Measurements from ENCODE around the gene ELAVL1. TPM values are rescaled to one million over a fixed set of nuclear protein-coding genes. Genes with fewer than 3 reads are reported as not detected.
A peak's percentile ranks its signal among the peaks of the same experiment; 100 is the strongest.

The ELAVL1 gene
- total and polyA plus RNA-seq, 2 of the 13 experiments (the other 11 are each of a cell fraction or from before 2014, with no cell fraction given), result 27.9 to 38.4 TPM

DNA sequence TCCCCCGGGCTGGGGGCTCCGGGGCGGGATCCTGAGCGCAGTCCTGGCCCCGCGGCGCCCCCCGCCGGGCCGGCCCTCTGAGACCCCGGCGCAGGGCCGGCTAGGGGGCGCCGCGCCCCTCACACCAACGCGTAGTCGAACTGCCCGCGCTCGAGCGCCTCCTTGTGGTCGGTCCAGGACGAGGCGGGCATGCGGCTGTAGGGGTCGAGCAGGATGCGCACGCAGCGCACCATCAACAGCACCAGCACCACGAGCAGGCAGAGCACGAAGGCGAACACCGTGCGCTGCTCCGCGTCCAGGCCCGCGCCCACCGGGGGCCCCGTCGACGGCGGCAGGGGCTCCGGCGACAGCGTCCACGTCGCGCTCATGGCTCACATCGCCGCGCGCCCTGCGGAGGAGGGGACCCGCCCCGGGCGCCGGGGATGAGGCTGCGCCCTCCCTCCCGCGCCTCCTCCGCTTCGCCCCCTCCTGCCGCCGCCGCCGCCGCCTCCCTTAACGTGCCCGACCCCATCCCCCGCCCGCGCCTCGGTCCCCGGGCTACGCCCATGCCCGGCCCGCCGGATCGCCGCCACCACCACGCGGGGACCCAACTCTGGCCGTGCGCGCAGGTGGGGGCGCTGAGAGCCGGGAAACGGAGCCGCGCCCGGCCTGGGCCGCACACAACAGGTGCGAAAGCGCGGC lies 80.1 kb downstream of the ELAVL1 start (continued):
- TF ChIP-seq MED1 (CRISPR knock-in tag; IDR thresholded peaks at IDR 0.05) (peak; percentile 47), KMT2A (CRISPR knock-in tag; IDR thresholded peaks at IDR 0.05) (0 out of 2 replicates have a peak, but pooled peaks have one; percentile 26), CREB1 (IDR thresholded peaks at IDR 0.05) (no peak), CREB1 (CRISPR knock-in tag; IDR thresholded peaks at IDR 0.05) (no peak), REL (CRISPR knock-in tag; conservative IDR thresholded peaks at IDR 0.05) (peak; percentile 67; the same call in 1 of the 2 replicates), ATAD3A (CRISPR knock-in tag; IDR thresholded peaks at IDR 0.05) (no peak), RXRB (CRISPR knock-in tag; IDR thresholded peaks at IDR 0.05; ENCODE audit: borderline replicate concordance) (peak; percentile 48; the same call in 1 of the 2 replicates), ZMAT3 (CRISPR knock-in tag; conservative IDR thresholded peaks at IDR 0.05) (peak; percentile 85), DNMT1 (CRISPR knock-in tag; IDR thresholded peaks at IDR 0.05) (peak; percentile 75; the same call in 1 of the 2 replicates), RBFOX2 (IDR thresholded peaks at IDR 0.05; ENCODE audit: low read depth, low read length) (no peak), FLYWCH1 (CRISPR knock-in tag; IDR thresholded peaks at IDR 0.05) (no peak), ZNF446 (CRISPR knock-in tag; IDR thresholded peaks at IDR 0.05) (peak; percentile 54; the same call in 1 of the 2 replicates), ZNF616 (CRISPR knock-in tag; IDR thresholded peaks at IDR 0.05; ENCODE audit: low read depth) (peak; percentile 91), NKX3-1 (CRISPR knock-in tag; IDR thresholded peaks at IDR 0.05) (peak; percentile 82), SOX5 (CRISPR knock-in tag; IDR thresholded peaks at IDR 0.05; ENCODE audit: borderline replicate concordance) (peak; percentile 42; the same call in 1 of the 2 replicates), AKAP8 (CRISPR knock-in tag; IDR thresholded peaks at IDR 0.05) (0 out of 2 replicates have a peak, but pooled peaks have one; percentile 47), ZNF121 (CRISPR knock-in tag; IDR thresholded peaks at IDR 0.05) (no peak), RXRA (CRISPR knock-in tag; IDR thresholded peaks at IDR 0.05) (peak; percentile 51; the same call in 1 of the 2 replicates), ELF1 (CRISPR knock-in tag; IDR thresholded peaks at IDR 0.05) (no peak), ZNF230 (CRISPR knock-in tag; IDR thresholded peaks at IDR 0.05) (peak; percentile 55; the same call in 1 of the 2 replicates)
- TF ChIP-seq, protein P1, sequence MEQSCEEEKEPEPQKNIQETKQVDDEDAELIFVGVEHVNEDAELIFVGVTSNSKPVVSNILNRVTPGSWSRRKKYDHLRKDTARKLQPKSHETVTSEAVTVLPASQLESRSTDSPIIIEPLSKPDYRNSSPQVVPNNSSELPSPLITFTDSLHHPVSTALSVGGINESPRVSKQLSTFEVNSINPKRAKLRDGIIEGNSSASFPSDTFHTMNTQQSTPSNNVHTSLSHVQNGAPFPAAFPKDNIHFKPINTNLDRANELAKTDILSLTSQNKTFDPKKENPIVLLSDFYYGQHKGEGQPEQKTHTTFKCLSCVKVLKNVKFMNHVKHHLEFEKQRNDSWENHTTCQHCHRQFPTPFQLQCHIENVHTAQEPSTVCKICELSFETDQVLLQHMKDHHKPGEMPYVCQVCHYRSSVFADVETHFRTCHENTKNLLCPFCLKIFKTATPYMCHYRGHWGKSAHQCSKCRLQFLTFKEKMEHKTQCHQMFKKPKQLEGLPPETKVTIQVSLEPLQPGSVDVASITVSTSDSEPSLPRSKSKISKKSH (CRISPR knock-in tag; IDR thresholded peaks at IDR 0.05; ENCODE audit: borderline replicate concordance), result no peak; the same call in 1 of the 2 replicates
- TF ChIP-seq, protein P2, sequence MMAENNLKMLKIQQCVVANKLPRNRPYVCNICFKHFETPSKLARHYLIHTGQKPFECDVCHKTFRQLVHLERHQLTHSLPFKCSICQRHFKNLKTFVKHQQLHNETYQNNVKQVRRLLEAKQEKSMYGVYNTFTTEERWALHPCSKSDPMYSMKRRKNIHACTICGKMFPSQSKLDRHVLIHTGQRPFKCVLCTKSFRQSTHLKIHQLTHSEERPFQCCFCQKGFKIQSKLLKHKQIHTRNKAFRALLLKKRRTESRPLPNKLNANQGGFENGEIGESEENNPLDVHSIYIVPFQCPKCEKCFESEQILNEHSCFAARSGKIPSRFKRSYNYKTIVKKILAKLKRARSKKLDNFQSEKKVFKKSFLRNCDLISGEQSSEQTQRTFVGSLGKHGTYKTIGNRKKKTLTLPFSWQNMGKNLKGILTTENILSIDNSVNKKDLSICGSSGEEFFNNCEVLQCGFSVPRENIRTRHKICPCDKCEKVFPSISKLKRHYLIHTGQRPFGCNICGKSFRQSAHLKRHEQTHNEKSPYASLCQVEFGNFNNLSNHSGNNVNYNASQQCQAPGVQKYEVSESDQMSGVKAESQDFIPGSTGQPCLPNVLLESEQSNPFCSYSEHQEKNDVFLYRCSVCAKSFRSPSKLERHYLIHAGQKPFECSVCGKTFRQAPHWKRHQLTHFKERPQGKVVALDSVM (CRISPR knock-in tag; IDR thresholded peaks at IDR 0.05), result peak; percentile 36; the same call in 1 of the 2 replicates
- TF ChIP-seq, protein P3, sequence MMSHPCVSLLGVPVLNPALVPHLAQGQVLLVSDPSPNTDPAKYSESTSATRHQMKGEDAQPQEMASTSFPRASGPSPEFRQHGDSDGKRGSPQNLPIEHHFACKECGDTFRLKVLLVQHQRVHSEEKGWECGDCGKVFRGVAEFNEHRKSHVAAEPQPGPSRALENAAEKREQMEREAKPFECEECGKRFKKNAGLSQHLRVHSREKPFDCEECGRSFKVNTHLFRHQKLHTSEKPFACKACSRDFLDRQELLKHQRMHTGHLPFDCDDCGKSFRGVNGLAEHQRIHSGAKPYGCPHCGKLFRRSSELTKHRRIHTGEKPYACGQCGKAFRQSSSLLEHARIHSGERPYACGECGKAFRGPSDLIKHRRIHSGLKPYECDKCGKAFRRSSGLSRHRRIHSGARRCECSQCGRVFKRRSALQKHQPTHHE (CRISPR knock-in tag; IDR thresholded peaks at IDR 0.05; ENCODE audit: borderline replicate concordance), result 0 out of 2 replicates have a peak, but pooled peaks have one; percentile 48
- TF ChIP-seq, protein P4, sequence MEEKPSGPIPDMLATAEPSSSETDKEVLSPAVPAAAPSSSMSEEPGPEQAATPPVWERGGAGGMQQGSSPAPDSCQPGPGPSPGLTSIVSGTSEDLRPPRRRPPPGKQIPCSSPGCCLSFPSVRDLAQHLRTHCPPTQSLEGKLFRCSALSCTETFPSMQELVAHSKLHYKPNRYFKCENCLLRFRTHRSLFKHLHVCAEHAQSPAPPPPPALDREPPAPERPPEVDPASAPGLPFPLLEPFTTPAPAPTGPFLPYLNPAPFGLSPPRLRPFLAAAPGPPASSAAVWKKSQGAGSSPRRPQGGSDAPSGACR (CRISPR knock-in tag; IDR thresholded peaks at IDR 0.05), result peak; percentile 58; the same call in 1 of the 2 replicates
- TF ChIP-seq, protein P5, sequence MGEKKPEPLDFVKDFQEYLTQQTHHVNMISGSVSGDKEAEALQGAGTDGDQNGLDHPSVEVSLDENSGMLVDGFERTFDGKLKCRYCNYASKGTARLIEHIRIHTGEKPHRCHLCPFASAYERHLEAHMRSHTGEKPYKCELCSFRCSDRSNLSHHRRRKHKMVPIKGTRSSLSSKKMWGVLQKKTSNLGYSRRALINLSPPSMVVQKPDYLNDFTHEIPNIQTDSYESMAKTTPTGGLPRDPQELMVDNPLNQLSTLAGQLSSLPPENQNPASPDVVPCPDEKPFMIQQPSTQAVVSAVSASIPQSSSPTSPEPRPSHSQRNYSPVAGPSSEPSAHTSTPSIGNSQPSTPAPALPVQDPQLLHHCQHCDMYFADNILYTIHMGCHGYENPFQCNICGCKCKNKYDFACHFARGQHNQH (CRISPR knock-in tag; IDR thresholded peaks at IDR 0.05), result 0 out of 2 replicates have a peak, but pooled peaks have one; percentile 27
